ENCODE results near the gene GLT1D1. TPM values are rescaled to one million over a fixed set of nuclear protein-coding genes. Genes with fewer than 3 reads are reported as not detected.
"Not testable (repeated sequence)": the region's sequence is repeated elsewhere in the genome, so short reads cannot be mapped to it uniquely, and the experiment has no call there.

The GLT1D1 gene
- under 1 TPM in 1 of 4 donors, not detected in 3; 0.60 TPM for total RNA-seq

DNA sequence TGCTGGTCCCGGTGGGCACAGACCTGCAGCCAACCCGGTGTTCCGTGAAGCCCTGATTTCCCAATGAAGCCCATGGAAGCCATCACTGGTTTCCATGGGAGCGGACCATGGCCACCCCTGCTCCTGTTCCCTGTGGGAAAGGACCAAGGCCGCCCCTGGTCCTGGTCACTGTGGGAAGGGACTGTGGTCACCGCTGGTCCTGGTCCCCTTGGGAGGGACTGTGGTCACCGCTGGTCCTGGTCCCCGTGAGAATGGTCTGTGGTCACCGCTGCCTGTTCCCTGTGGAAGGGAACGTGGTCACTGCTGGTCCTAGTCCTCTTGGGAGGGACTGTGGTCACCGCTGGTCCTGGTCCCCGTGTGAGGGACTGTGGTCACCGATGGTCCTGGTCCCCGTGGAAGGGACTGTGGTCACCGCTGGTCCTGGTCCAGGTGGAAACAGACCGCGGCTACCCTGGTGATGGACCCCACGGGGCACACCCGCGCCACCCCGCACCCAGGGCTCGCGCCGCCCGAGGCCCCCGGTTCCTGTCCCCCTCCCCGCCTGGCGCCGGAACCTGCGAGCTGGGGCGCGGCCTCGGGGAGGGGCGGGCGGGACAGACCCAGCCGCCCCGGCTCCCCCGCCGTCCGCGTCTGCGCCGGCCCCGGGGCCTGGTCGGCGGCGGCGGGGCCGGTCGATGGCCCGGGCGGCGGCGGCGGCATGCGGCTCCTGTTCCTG, at the start of gene GLT1D1:
GLT1D1 (plus strand) TSS at position 594 of the 715 bp plus-strand sequence; CDS start at position 698, 104 bp downstream.
- H3K27ac ChIP-seq = no peak within 1 kb of the TSS
- H3K9me3 ChIP-seq = peaks cover 0 to 3% (median 0%) of the 10 kb centered on the region in 4 donors
- no peak for TF ChIP-seq CTCF (IDR thresholded peaks at IDR 0.05)
- no peak for TF ChIP-seq EP300 (IDR thresholded peaks at IDR 0.05)
- no peak for TF ChIP-seq POLR2A (IDR thresholded peaks at IDR 0.05)
- peaks cover 0 to 19% of the 10 kb centered on the region in 2 donors for H3K27me3 ChIP-seq
- DNase-seq (ENCODE audit: low spot score in 2 of 2) = no peak
- no peaks in the 10 kb centered on the region for H3K4me1 ChIP-seq
- WGBS, 2 donors = 77 to 78% methylated on average over 7 of the region's 56 CpGs
- no peaks in the 10 kb centered on the region for H3K36me3 ChIP-seq
- H3K4me3 ChIP-seq = no peak within 1 kb of the TSS

DNA sequence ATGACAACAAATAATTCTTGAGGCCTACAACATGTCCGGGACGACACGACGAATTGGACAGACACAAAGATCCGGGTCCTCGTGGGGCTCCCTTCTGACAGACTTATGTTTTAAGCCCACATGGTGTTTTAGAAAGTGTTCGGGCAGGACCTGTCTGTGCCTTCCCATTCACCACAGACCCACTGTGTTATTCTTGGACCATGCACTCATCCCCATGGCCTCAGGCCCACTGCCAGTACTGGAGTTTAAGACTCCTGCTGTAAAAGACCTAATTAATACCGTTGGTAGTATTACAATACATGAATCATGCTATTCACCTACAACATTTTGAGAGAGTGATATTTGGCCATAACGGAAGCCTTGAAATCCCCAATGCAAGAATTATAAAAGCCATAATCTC, 49.5 kb upstream of the GLT1D1 start:
- Histone ChIP-seq H3K4me1 (no peaks in the 10 kb centered on the region), H3K27ac (no peak overlapping the region), H3K4me3 (no peak overlapping the region), H3K27me3 (no peaks in the 10 kb centered on the region), H3K9me3 (peaks cover 0 to 7% (median 0%) of the 10 kb centered on the region in 4 donors), H3K36me3 (peaks cover 0 to 86% (median 14%) of the 10 kb centered on the region in 3 donors)
- no peak for DNase-seq (ENCODE audit: low spot score in 2 of 2)
- WGBS, 2 donors = 96 to 98% methylated on average over 9 of the region's 9 CpGs
- no peak for TF ChIP-seq CTCF (IDR thresholded peaks at IDR 0.05)
- no peak for TF ChIP-seq POLR2A (IDR thresholded peaks at IDR 0.05)
- no peak for TF ChIP-seq EP300 (IDR thresholded peaks at IDR 0.05)

DNA sequence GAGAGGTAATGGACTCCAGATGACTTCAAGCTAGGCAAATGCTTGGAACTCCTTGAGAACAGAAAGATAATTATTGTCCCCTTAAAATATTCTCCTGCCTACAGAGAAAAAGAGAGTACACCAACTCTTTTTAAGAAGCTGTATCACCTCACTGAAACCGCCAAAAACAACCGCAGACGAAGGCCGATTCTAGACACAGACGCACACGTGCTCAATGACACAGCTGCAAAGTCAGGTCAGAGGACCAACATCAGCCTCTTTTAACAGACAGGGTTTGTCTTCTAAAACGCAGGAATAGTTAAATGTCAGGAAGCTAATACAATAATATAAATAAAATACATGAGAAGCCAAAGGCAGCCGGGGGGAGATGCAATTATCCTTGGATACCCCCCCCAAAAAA, 48.5 kb upstream of the GLT1D1 start:
- Histone ChIP-seq H3K27ac (no peak overlapping the region), H3K4me3 (no peak overlapping the region), H3K9me3 (peaks cover 0 to 7% (median 0%) of the 10 kb centered on the region in 4 donors), H3K36me3 (peaks cover 0 to 81% (median 9%) of the 10 kb centered on the region in 3 donors), H3K4me1 (peaks cover 0 to 2% (median 0%) of the 10 kb centered on the region in 4 donors), H3K27me3 (no peaks in the 10 kb centered on the region)
- TF ChIP-seq CTCF (IDR thresholded peaks at IDR 0.05) = no peak
- TF ChIP-seq EP300 (IDR thresholded peaks at IDR 0.05) = no peak
- no peak for TF ChIP-seq POLR2A (IDR thresholded peaks at IDR 0.05)
- 95 to 98% methylated on average over 8 of the region's 8 CpGs for WGBS, 2 donors
- no peak for DNase-seq (ENCODE audit: low spot score in 2 of 2)

GRCh38 chr12:128805406-128805805, 47.9 kb upstream of the GLT1D1 start:
- DNase-seq (ENCODE audit: low spot score in 2 of 2); H3K27ac ChIP-seq; H3K4me3 ChIP-seq; H3K27me3 ChIP-seq; H3K9me3 ChIP-seq; H3K4me1 ChIP-seq: not testable (repeated sequence)
- WGBS, 2 donors = 99% methylated on average over 5 of the region's 5 CpGs
- H3K36me3 ChIP-seq = peaks cover 0 to 75% (median 9%) of the 10 kb centered on the region in 3 donors

- no peak for TF ChIP-seq CTCF (IDR thresholded peaks at IDR 0.05)
- no peak for TF ChIP-seq POLR2A (IDR thresholded peaks at IDR 0.05)
- no peak for TF ChIP-seq EP300 (IDR thresholded peaks at IDR 0.05)
- H3K9me3 ChIP-seq = peaks cover 0 to 7% (median 0%) of the 10 kb centered on the region in 4 donors
- no peaks in the 10 kb centered on the region for H3K27me3 ChIP-seq
- whole genome bisulfite sequencing, 2 donors = 78 to 93% methylated on average over 9 of the region's 9 CpGs
- peaks cover 0 to 66% (median 9%) of the 10 kb centered on the region in 3 donors for H3K36me3 ChIP-seq
- no peak overlapping the region for H3K4me3 ChIP-seq
- peaks cover 0 to 20% (median 13%) of the 10 kb centered on the region in 4 donors for H3K4me1 ChIP-seq
- no peak for DNase-seq (ENCODE audit: low spot score in 2 of 2)
- H3K27ac ChIP-seq = no peak overlapping the region
Measured at GRCh38 chr12:128806573-128806972, 46.7 kb upstream of the GLT1D1 start.
